Trophoblast cell (in vitro differentiated cells and primary cell): ENCODE results near the gene PRM3.

ENCODE experiments used
- DNase-seq, 2 donors: peaks; one replicate each; pipeline ENCODE4 v3.0.0-alpha.2; 2016
- H2AFZ ChIP-seq: 2 replicates; pipeline ENCODE4 v1.6.1; 2013; ENCODE audit warnings: low read length, moderate library complexity, mild to moderate bottlenecking; ENCODE audit not compliant: insufficient read depth, poor library complexity
- H2AK5ac ChIP-seq: 2 replicates; pipeline ENCODE4 v1.6.1; 2013; ENCODE audit warnings: mild to moderate bottlenecking, low read length
- H2BK120ac ChIP-seq: 2 replicates; pipeline ENCODE4 v1.6.1; 2013; ENCODE audit warnings: low read length, mild to moderate bottlenecking, moderate library complexity; ENCODE audit not compliant: insufficient read depth, poor library complexity
- H2BK12ac ChIP-seq: 2 replicates; pipeline ENCODE4 v1.6.1; 2013; ENCODE audit warnings: mild to moderate bottlenecking, low read length, moderate library complexity
- H2BK5ac ChIP-seq: 2 replicates; pipeline ENCODE4 v1.6.1; 2013; ENCODE audit warnings: low read length, low read depth, moderate library complexity, mild to moderate bottlenecking; ENCODE audit not compliant: poor library complexity
- H3K14ac ChIP-seq: 2 replicates; pipeline ENCODE4 v1.6.1; 2013; ENCODE audit warnings: mild to moderate bottlenecking, low read length
- H3K18ac ChIP-seq: 2 replicates; pipeline ENCODE4 v1.6.1; 2013; ENCODE audit warnings: mild to moderate bottlenecking, low read length
- H3K23ac ChIP-seq: 2 replicates; pipeline ENCODE4 v1.6.1; 2013; ENCODE audit warnings: low read length
- H3K27ac ChIP-seq: 2 replicates; pipeline ENCODE4 v1.5.1; 2013; ENCODE audit warnings: low read depth, mild to moderate bottlenecking, inconsistent platforms, low read length, moderate library complexity
- H3K27me3 ChIP-seq: 2 replicates; pipeline ENCODE4 v1.6.1; 2013; ENCODE audit warnings: inconsistent platforms, mild to moderate bottlenecking, low read length, moderate library complexity; ENCODE audit not compliant: insufficient read depth
- H3K36me3 ChIP-seq, 2 experiments: 1 replicate in 1 of 2; 2 replicates in 1 of 2; pipeline ENCODE4 v1.6.1; 2013; ENCODE audit warnings: low read length in 2 of 2, mild to moderate bottlenecking in 2 of 2, moderate library complexity in 1 of 2; ENCODE audit not compliant: insufficient read depth in 2 of 2, control insufficient read depth in 1 of 2
- H3K4ac ChIP-seq: 2 replicates; pipeline ENCODE4 v1.6.1; 2013; ENCODE audit warnings: low read depth, mild to moderate bottlenecking, low read length, moderate library complexity
- H3K4me1 ChIP-seq, 2 experiments: 1 replicate in 1 of 2; 2 replicates in 1 of 2; pipeline ENCODE4 v1.6.1; 2013; ENCODE audit warnings: low read length in 2 of 2, mild to moderate bottlenecking in 2 of 2, moderate library complexity in 1 of 2; ENCODE audit not compliant: insufficient read depth in 2 of 2, control insufficient read depth in 1 of 2
- H3K4me2 ChIP-seq: 2 replicates; pipeline ENCODE4 v1.6.1; 2013; ENCODE audit warnings: inconsistent platforms, mild to moderate bottlenecking, low read length, moderate library complexity
- H3K4me3 ChIP-seq: 2 replicates; pipeline ENCODE4 v1.5.1; 2013; ENCODE audit warnings: mild to moderate bottlenecking, low read depth, low read length, inconsistent platforms
- H3K79me1 ChIP-seq: one replicate; pipeline ENCODE4 v1.6.1; 2013; ENCODE audit warnings: low read length
- H3K79me2 ChIP-seq: 2 replicates; pipeline ENCODE4 v1.6.1; 2013; ENCODE audit warnings: low read length, mild to moderate bottlenecking; ENCODE audit not compliant: control insufficient read depth, insufficient read depth, poor library complexity
- H3K9ac ChIP-seq: 2 replicates; pipeline ENCODE4 v1.6.1; 2013; ENCODE audit warnings: mild to moderate bottlenecking, low read length
- H3K9me3 ChIP-seq: 2 replicates; pipeline ENCODE4 v1.6.1; 2013; ENCODE audit warnings: low read depth, mild to moderate bottlenecking, control low read depth, inconsistent platforms, low read length; ENCODE audit not compliant: insufficient read depth
- H4K12ac ChIP-seq: 2 replicates; pipeline ENCODE4 v1.6.1; 2013; ENCODE audit warnings: low read depth, mild to moderate bottlenecking, low read length, moderate library complexity
- H4K8ac ChIP-seq: 2 replicates; pipeline ENCODE4 v1.6.1; 2013; ENCODE audit warnings: low read depth, mild to moderate bottlenecking, low read length, moderate library complexity
- H4K91ac ChIP-seq: one replicate; pipeline ENCODE4 v1.6.1; 2013; ENCODE audit warnings: low read depth, mild to moderate bottlenecking, low read length, moderate library complexity
- WGBS: extraction: QIAGEN DNeasy Blood & Tissue Kit; methylation state at CpG from one replicate; pipeline ENCODE4 v1.1.7; 2013; ENCODE audit warnings: missing lambda C conversion rate; ENCODE audit not compliant: insufficient read length, insufficient coverage; ENCODE audit errors: extremely low coverage; 5-methylcytosine and 5-hydroxymethylcytosine counted together

Gene PRM3

GRCh38 chr16:11233727-11234376 lies 39.6 kb downstream of the PRM3 start:
- Histone ChIP-seq H4K8ac (no peak overlapping the region), H3K79me1 (no peaks in the 10 kb centered on the region), H3K14ac (no peak overlapping the region), H2BK5ac (no peak overlapping the region), H3K9me3 (no peaks in the 10 kb centered on the region), H3K36me3 (no peaks in the 10 kb centered on the region), H2AFZ (no peak overlapping the region), H2AK5ac (no peak overlapping the region), H3K4me2 (no peak overlapping the region), H2BK12ac (no peak overlapping the region), H3K4ac (no peak overlapping the region), H3K4me1 (no peaks in the 10 kb centered on the region), H4K91ac (no peak overlapping the region), H4K12ac (no peak overlapping the region), H3K9ac (no peak overlapping the region), H3K23ac (no peak overlapping the region), H3K27me3 (no peaks in the 10 kb centered on the region), H3K4me3 (no peak overlapping the region), H3K27ac (no peak overlapping the region), H2BK120ac (no peak overlapping the region), H3K79me2 (no peaks in the 10 kb centered on the region), H3K18ac (no peak overlapping the region)
- no peak for DNase-seq
- no CpG with 5 or more reads among the region's 8 CpGs for WGBS

- Histone ChIP-seq H4K12ac (no peak overlapping the region), H4K8ac (no peak overlapping the region), H3K36me3 (no peaks in the 10 kb centered on the region), H2AK5ac (no peak overlapping the region), H3K23ac (no peak overlapping the region), H2BK12ac (no peak overlapping the region), H2BK120ac (no peak overlapping the region), H3K9ac (no peak overlapping the region), H3K27me3 (no peaks in the 10 kb centered on the region), H3K4me2 (no peak overlapping the region), H3K14ac (no peak overlapping the region), H3K4ac (no peak overlapping the region), H3K79me2 (no peaks in the 10 kb centered on the region), H2BK5ac (no peak overlapping the region), H4K91ac (no peak overlapping the region), H2AFZ (no peak overlapping the region), H3K27ac (no peak overlapping the region), H3K4me3 (no peak overlapping the region), H3K18ac (no peak overlapping the region), H3K4me1 (no peaks in the 10 kb centered on the region), H3K79me1 (no peaks in the 10 kb centered on the region), H3K9me3 (no peaks in the 10 kb centered on the region)
- no peak for DNase-seq
- no CpG with 5 or more reads among the region's 35 CpGs for WGBS
Measured at GRCh38 chr16:11232852-11233726, 40.3 kb downstream of the PRM3 start.

GRCh38 chr16:11232302-11232851 lies 41.1 kb downstream of the PRM3 start:
- Histone ChIP-seq H3K79me1 (no peaks in the 10 kb centered on the region), H2AFZ (no peak overlapping the region), H3K9me3 (no peaks in the 10 kb centered on the region), H3K9ac (no peak overlapping the region), H3K4ac (no peak overlapping the region), H3K4me1 (no peaks in the 10 kb centered on the region), H3K14ac (no peak overlapping the region), H4K91ac (no peak overlapping the region), H4K8ac (no peak overlapping the region), H3K27me3 (no peaks in the 10 kb centered on the region), H3K27ac (no peak overlapping the region), H3K4me3 (no peak overlapping the region), H2BK5ac (no peak overlapping the region), H3K18ac (no peak overlapping the region), H3K4me2 (no peak overlapping the region), H2BK12ac (no peak overlapping the region), H3K79me2 (no peaks in the 10 kb centered on the region), H3K36me3 (no peaks in the 10 kb centered on the region), H4K12ac (no peak overlapping the region), H2BK120ac (no peak overlapping the region), H2AK5ac (no peak overlapping the region), H3K23ac (no peak overlapping the region)
- no peak for DNase-seq
- no CpG with 5 or more reads among the region's 3 CpGs for WGBS

DNA sequence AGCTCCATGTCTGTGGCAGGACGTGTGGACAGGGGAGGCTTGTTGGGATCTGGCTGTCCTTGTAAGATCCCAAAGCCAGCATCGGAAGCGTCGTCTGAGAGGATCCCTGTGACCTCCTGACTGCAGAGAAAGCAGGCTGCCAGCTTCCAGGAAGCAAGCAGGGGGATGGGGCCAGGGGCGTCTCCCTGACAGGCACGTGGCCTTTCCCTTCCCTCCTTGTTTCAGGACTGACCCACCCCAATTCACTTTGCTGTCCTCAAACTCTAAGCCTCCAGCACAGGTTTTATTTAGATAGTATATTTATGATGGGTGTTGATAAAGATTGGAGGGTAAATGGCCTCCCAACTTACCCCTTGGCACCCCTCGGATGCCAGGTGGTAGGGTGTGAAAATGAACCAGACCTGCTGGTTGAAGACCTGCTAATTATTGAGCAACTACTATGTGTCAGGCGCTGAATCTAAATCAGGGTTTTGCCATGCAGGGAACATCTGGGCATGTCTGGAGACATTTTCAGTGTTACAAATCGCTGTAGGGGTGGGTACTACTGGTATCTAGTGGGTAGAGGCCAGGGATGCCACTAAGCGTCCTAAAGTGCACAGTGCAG lies 42.0 kb downstream of the PRM3 start:
- Histone ChIP-seq H2AK5ac (no peak overlapping the region), H2BK120ac (no peak overlapping the region), H3K79me1 (no peaks in the 10 kb centered on the region), H3K4ac (no peak overlapping the region), H3K9me3 (no peaks in the 10 kb centered on the region), H3K27me3 (no peaks in the 10 kb centered on the region), H3K27ac (no peak overlapping the region), H3K79me2 (no peaks in the 10 kb centered on the region), H2AFZ (no peak overlapping the region), H2BK5ac (no peak overlapping the region), H3K4me2 (no peak overlapping the region), H3K36me3 (no peaks in the 10 kb centered on the region), H4K91ac (no peak overlapping the region), H3K14ac (no peak overlapping the region), H3K18ac (no peak overlapping the region), H3K9ac (no peak overlapping the region), H3K4me3 (no peak overlapping the region), H3K4me1 (no peaks in the 10 kb centered on the region), H3K23ac (no peak overlapping the region), H2BK12ac (no peak overlapping the region), H4K12ac (no peak overlapping the region), H4K8ac (no peak overlapping the region)
- no peak for DNase-seq
- no CpG with 5 or more reads among the region's 10 CpGs for WGBS
